T47D (cell line): ENCODE data around the gene IGSF3.
"Not testable (repeated sequence)": the region's sequence is repeated elsewhere in the genome, so short reads cannot be mapped to it uniquely, and the experiment has no call there.

Source experiments
- DNase-seq, 2 experiments: peaks; one replicate each; pipeline versions ENCODE4 v3.0.0 to v3.0.0-alpha.2; 2011 to 2012; ENCODE audit warnings: low read depth in 1 of 2, low spot score in 1 of 2
- JUND ChIP-seq: IDR thresholded peaks from 2 replicates; pipeline ENCODE4 v1.6.1; 2012; ENCODE audit warnings: low read depth
- in situ Hi-C: cut with HindIII; loops from 2 replicates; pipeline ENCODE4 v1.10.0; 2016; ENCODE audit warnings: low sequenced_read_pairs, low pct_unique_long_range_greater_than_20kb

Gene IGSF3

GRCh38 chr1:116595946-116596741 is 71.4 kb downstream of the IGSF3 start:
- DNase-seq: peak in 1 of 2 experiments; percentile 31
- in situ Hi-C loops: not testable (repeated sequence)

- in situ Hi-C loops, DNase-seq: not testable (repeated sequence)
Measured at GRCh38 chr1:116595065-116595840, 72.3 kb downstream of the IGSF3 start.

DNA sequence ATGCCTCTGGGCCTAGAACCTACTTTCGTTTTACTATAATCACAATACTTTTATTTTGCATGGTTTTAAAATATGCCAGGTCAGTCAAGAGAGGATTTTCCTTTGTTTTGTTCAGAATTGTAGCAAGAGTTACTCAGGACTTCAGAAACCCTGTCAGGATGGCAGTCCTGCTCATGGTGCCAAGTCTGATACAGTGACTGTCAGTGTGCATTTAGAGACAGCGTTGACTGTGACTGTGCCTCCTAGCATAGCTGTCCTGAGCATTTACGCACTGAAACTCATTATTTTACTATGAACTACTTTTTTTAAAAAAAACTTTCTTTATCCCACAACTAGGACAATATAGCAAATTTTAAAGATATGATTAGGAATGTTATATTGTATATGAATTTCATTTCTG is 73.6 kb downstream of the IGSF3 start:
- in situ Hi-C loops, DNase-seq: not testable (repeated sequence)

DNA sequence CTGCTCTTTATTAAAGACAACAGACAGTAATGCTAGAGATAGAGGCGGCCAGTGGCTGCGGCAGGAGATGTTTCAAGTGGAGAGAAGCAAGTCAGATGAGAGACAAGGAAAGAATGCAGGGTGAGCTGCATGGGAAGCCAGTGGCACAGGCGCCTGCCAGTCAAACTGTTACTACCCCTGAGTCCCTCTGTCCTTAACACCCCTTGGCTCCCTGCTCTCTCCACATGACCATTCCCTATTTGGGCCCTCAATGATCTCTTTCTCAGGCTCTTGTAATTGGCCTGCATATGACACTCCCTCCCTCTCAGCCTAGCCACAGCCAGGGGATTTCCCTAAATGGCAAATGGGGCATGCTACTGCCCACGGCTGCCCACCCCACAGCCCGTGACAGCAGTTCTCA is 74.1 kb downstream of the IGSF3 start:
- DNase-seq, in situ Hi-C loops: not testable (repeated sequence)

DNA sequence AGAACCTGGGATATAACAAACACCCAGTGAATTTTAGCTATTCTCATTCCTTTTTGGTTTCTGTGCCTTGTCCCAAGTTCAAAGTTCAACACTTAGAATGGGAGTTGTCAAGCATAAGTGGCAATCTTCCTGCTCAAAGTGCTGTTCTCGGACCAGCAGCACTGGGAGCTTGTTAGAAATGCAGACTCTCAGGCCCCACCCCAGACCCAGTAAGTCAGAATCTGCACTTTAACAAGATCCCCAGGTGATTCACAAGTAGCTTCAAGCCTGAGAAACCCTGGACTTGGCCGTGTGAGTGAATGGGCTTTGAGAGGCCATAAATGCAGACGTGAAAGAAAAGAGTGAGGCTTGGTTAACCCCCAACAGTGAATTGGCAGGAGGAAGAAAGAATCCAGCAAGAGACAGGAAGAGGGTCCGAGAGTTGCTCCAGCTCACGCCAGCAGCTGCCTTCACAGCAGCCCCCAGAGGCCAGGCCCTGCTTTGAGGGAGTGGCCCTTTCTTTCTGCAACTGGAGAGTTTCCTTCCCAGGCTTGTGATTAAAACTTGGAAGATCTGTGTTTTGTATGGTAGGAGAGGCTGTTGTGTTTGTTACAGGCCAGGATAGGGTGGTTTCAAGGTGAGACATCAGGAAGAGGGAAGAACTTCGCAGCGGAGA is 75.5 kb downstream of the IGSF3 start:
- DNase-seq, in situ Hi-C loops: not testable (repeated sequence)

DNA sequence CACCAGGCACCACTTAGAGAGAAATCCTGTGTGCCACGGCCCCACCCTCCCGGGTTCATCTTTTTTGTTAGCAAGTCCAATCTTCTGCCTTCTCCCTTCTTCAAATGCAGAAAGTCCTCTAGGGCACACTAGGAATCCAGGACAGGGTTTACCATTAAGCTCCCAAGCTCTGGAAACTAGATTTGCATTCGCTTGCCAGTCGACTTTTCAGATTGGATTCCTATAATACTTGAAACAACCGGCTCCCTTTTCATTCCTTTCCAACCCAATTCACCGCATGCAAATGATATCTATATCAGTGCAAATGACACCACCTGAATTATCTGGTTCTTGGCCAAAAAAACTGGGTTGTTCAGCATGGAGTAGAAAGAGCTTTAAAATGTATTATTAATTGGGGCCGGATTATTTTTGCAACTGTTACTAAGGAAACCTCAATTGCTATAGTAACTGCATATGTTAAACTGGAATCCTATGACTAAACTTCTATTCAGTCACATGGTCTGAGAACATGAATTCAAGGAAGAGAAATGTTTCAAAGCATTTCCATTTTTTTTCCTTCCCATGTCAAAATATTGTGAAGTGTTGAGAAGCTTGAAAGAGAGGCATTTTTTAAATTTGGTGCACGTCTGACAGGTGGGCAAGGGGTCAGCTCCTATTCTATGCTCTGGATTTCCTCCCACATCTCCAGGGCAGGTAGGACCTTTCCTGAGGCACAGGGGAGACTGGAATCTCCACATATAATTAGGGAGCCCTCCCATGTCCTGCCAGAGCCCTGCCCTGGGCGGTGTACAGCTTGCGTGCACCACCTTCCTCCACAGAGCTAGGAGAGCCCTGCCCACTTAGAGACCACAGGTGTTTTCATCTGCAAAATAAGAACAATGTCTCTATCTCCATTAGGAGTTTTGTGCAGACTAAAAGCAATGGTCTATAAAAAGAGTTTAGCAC is 76.3 kb downstream of the IGSF3 start:
- in situ Hi-C loops, DNase-seq: not testable (repeated sequence)

DNA sequence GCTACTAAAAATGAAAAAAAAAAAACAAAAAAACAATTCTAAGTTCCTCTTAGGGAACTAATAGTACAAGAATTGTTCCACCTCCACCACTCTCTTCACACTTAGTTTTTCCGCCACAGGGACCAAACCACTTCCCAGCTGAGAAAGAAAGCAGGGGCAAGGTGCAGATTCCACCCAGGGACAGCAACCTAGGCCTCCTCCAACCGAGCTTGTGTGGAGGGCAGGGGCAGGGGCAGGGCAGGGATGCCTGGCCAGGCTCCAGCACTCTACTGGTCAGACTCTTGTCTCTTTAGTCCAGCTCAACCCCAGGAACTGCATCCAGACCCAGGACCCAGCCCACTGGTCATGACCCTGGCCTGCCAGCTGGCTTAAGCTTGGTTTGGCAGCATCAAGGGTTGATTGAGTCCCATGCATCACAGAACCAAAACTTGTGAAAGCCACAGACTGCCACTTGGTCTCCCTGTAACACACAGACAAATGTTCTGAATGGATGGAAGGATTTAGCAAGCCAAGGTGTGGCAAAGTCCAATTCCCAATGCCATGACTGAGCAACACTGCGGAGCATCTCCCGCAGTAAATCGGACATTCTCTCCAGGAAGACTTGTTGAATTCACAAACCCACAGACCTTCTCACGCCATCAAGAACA is 77.1 kb downstream of the IGSF3 start:
- in situ Hi-C loops, DNase-seq: not testable (repeated sequence)

- in situ Hi-C loops, DNase-seq: not testable (repeated sequence)
Measured at GRCh38 chr1:116589101-116589735, 78.3 kb downstream of the IGSF3 start.

DNA sequence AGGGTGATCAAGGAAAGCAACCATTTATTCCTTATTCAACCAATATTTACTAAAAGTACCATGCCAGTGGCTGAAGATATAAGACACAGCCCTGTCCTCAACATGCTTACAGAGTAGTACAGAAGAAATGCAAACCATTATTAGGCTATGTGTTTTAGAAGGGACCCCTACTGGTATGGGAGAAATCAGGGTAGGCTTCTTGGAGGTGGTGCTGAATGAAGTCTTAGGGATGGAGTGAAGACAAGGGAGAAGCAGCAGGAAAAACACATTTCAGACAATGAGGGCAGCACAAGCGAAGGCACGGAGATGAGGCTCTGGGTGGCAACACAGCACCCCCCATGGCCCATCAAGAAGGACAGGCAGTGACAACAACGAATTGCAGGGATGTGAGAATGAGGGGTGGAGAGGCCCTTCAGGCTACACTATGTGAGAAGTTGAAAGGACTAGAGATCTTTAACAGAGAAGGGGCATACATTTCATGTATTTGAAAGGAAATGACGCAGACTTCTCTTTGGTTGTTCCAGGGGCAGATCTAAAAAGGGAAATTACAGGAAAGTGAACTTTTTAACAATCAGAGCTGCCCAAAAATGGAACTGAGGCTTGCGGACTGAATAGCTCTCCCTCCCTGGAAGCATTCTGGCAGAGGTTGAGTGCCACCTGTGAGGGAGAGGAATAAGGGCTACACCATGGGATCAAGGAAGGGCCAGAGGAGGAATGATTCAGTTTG is 79.9 kb downstream of the IGSF3 start:
- DNase-seq: no peak
- in situ Hi-C loops: no loop called here
- no peak for TF ChIP-seq JUND

GRCh38 chr1:116586741-116587143 is 80.8 kb downstream of the IGSF3 start:
- TF ChIP-seq JUND: no peak
- DNase-seq: no peak
- in situ Hi-C loops: no loop called here

GRCh38 chr1:116585886-116586285 is 81.6 kb downstream of the IGSF3 start:
- in situ Hi-C loops: no loop called here
- TF ChIP-seq JUND: no peak

More at GRCh38 chr1:116585886-116586285, 81.6 kb downstream of the IGSF3 start:
- no peak for DNase-seq
